HEK293 (cell line): Measurements from ENCODE around the gene ZNF394.
A peak's percentile ranks its signal among the peaks of the same experiment; 100 is the strongest.

Source experiments
- CTCF ChIA-PET: fragments of 350-600 bp; formaldehyde crosslinking; extraction: SDS; loops from one replicate; lab custom pipeline; 2021; ENCODE audit warnings: antibody characterized with exemption; lab: Yijun Ruan, JAX
- POLR2A ChIA-PET: fragments of 300-600 bp; formaldehyde crosslinking; extraction: SDS; loops from one replicate; lab custom pipeline; 2020; ENCODE audit warnings: antibody characterized with exemption, inconsistent platforms; lab: Yijun Ruan, JAX
- H3K27ac ChIP-seq: fragments of 200-500 bp; sonication (Bioruptor generic); 2 replicates; pipeline ENCODE4 v1.5.1; 2014; ENCODE audit warnings: low read depth, low read length, control low read depth, inconsistent platforms; ENCODE audit errors: extremely low read depth
- H3K36me3 ChIP-seq, 2 experiments: fragments of 200-500 bp in 1 of 2; sonication (Bioruptor generic) in 1 of 2; 1 replicate in 1 of 2; 2 replicates in 1 of 2; pipeline ENCODE4 v1.5.1; 2014 to 2017; ENCODE audit warnings: inconsistent platforms in 2 of 2, low read length in 2 of 2; ENCODE audit not compliant: control insufficient read depth in 2 of 2, insufficient read depth in 1 of 2
- H3K4me1 ChIP-seq: fragments of 200-500 bp; sonication (Bioruptor generic); 2 replicates; pipeline ENCODE4 v1.5.1; 2014; ENCODE audit warnings: mild to moderate bottlenecking, low read length, inconsistent platforms; ENCODE audit not compliant: control insufficient read depth, insufficient read depth
- H3K4me3 ChIP-seq: 2 replicates; pipeline ENCODE4 v1.5.1; 2011; ENCODE audit warnings: low read depth, mild to moderate bottlenecking, control low read depth, low read length, moderate library complexity
- H3K9me3 ChIP-seq: fragments of 200-500 bp; sonication (Bioruptor generic); 2 replicates; pipeline ENCODE4 v1.5.1; 2014; ENCODE audit warnings: low read depth, low read length, inconsistent platforms; ENCODE audit not compliant: control insufficient read depth, insufficient read depth
- BCL11A ChIP-seq: fragments of 450-650 bp; formaldehyde crosslinking; IDR thresholded peaks from 2 replicates; pipeline ENCODE4 v1.5.1; 2016; ENCODE audit warnings: low read depth, missing biosample characterization, missing genetic modification characterization
- GFI1B ChIP-seq: fragments of 450-650 bp; formaldehyde crosslinking; IDR thresholded peaks from 2 replicates; pipeline ENCODE4 v1.5.1; 2016; ENCODE audit warnings: missing biosample characterization, missing genetic modification characterization
- GLIS2 ChIP-seq: fragments of 450-650 bp; formaldehyde crosslinking; IDR thresholded peaks from 2 replicates; pipeline ENCODE4 v1.5.1; 2016; ENCODE audit warnings: missing biosample characterization, missing genetic modification characterization
- KLF10 ChIP-seq: fragments of 450-650 bp; IDR thresholded peaks from 2 replicates; pipeline ENCODE4 v1.5.1; 2018; ENCODE audit warnings: missing biosample characterization, mild to moderate bottlenecking, missing genetic modification characterization
- KLF16 ChIP-seq: fragments of 450-650 bp; formaldehyde crosslinking; IDR thresholded peaks from 2 replicates; pipeline ENCODE4 v1.5.1; 2017; ENCODE audit warnings: missing biosample characterization, missing genetic modification characterization
- MZF1 ChIP-seq: fragments of 450-650 bp; formaldehyde crosslinking; IDR thresholded peaks from 2 replicates; pipeline ENCODE4 v1.5.1; 2017; ENCODE audit warnings: missing biosample characterization, missing genetic modification characterization, borderline replicate concordance
- PATZ1 ChIP-seq: fragments of 450-650 bp; formaldehyde crosslinking; IDR thresholded peaks from 2 replicates; pipeline ENCODE4 v1.5.1; 2016; ENCODE audit warnings: missing biosample characterization, missing genetic modification characterization
- PRDM4 ChIP-seq: fragments of 450-650 bp; formaldehyde crosslinking; IDR thresholded peaks from 2 replicates; pipeline ENCODE4 v1.5.1; 2017; ENCODE audit warnings: missing biosample characterization, missing genetic modification characterization
- SALL2 ChIP-seq: fragments of 450-650 bp; formaldehyde crosslinking; IDR thresholded peaks from 2 replicates; pipeline ENCODE4 v1.5.0; 2017; ENCODE audit warnings: missing biosample characterization, mild to moderate bottlenecking, missing genetic modification characterization, borderline replicate concordance
- SCRT2 ChIP-seq: fragments of 450-650 bp; formaldehyde crosslinking; IDR thresholded peaks from 2 replicates; pipeline ENCODE4 v1.5.1; 2016; ENCODE audit warnings: missing biosample characterization, missing genetic modification characterization
- ZFHX2 ChIP-seq: fragments of 450-650 bp; formaldehyde crosslinking; conservative IDR thresholded peaks from 2 replicates; pipeline ENCODE4 v1.5.1; 2016; ENCODE audit warnings: missing biosample characterization, missing genetic modification characterization
- ZFP37 ChIP-seq: fragments of 450-650 bp; formaldehyde crosslinking; IDR thresholded peaks from 2 replicates; pipeline ENCODE4 v1.5.1; 2016; ENCODE audit warnings: missing biosample characterization, missing genetic modification characterization
- ZFP69B ChIP-seq: fragments of 450-650 bp; formaldehyde crosslinking; IDR thresholded peaks from 2 replicates; pipeline ENCODE4 v1.5.1; 2016; ENCODE audit warnings: missing biosample characterization, missing genetic modification characterization
- ZNF16 ChIP-seq: fragments of 450-650 bp; formaldehyde crosslinking; IDR thresholded peaks from 2 replicates; pipeline ENCODE4 v1.5.1; 2016; ENCODE audit warnings: low read depth, missing biosample characterization, missing genetic modification characterization
- ZNF174 ChIP-seq: fragments of 450-650 bp; formaldehyde crosslinking; IDR thresholded peaks from 2 replicates; pipeline ENCODE4 v1.5.0; 2017; ENCODE audit warnings: missing biosample characterization, mild to moderate bottlenecking, missing genetic modification characterization
- ZNF19 ChIP-seq: fragments of 450-650 bp; formaldehyde crosslinking; IDR thresholded peaks from 2 replicates; pipeline ENCODE4; 2016; ENCODE audit warnings: missing biosample characterization, missing genetic modification characterization, low read depth
- ZNF248 ChIP-seq: fragments of 450-650 bp; formaldehyde crosslinking; IDR thresholded peaks from 2 replicates; pipeline ENCODE4 v1.5.1; 2017; ENCODE audit warnings: missing biosample characterization, missing genetic modification characterization
- ZNF274 ChIP-seq, 2 experiments: fragments of 200-500 bp in 1 of 2; fragments of 450-650 bp in 1 of 2; sonication (Bioruptor generic) in 1 of 2; formaldehyde crosslinking in 1 of 2; IDR thresholded peaks; 2 replicates each; pipeline versions ENCODE4 v1.5.1 to v1.6.1; 2014 to 2016; ENCODE audit warnings: borderline replicate concordance in 1 of 2, inconsistent platforms in 1 of 2, low read length in 1 of 2, missing biosample characterization in 1 of 2, missing genetic modification characterization in 1 of 2
- ZNF398 ChIP-seq: fragments of 450-650 bp; formaldehyde crosslinking; IDR thresholded peaks from 2 replicates; pipeline ENCODE4 v1.5.1; 2017; ENCODE audit warnings: missing biosample characterization, missing genetic modification characterization
- ZNF433 ChIP-seq: fragments of 450-650 bp; formaldehyde crosslinking; IDR thresholded peaks from 2 replicates; pipeline ENCODE4 v1.5.1; 2016; ENCODE audit warnings: missing biosample characterization, missing genetic modification characterization, low read depth
- ZNF449 ChIP-seq: fragments of 450-650 bp; formaldehyde crosslinking; IDR thresholded peaks from 2 replicates; pipeline ENCODE4 v1.5.1; 2017; ENCODE audit warnings: missing biosample characterization, mild to moderate bottlenecking, missing genetic modification characterization, moderate library complexity
- ZNF555 ChIP-seq: fragments of 450-650 bp; formaldehyde crosslinking; conservative IDR thresholded peaks from 2 replicates; pipeline ENCODE4 v1.5.1; 2017; ENCODE audit warnings: missing biosample characterization, mild to moderate bottlenecking, missing genetic modification characterization, inconsistent platforms
- ZNF571 ChIP-seq: fragments of 450-650 bp; formaldehyde crosslinking; IDR thresholded peaks from 2 replicates; pipeline ENCODE4 v1.5.0; 2017; ENCODE audit warnings: missing biosample characterization, missing genetic modification characterization
- ZNF621 ChIP-seq: fragments of 450-650 bp; formaldehyde crosslinking; IDR thresholded peaks from 2 replicates; pipeline ENCODE4 v1.5.1; 2017; ENCODE audit warnings: missing biosample characterization, missing genetic modification characterization
- ZNF624 ChIP-seq: fragments of 450-650 bp; formaldehyde crosslinking; IDR thresholded peaks from 2 replicates; pipeline ENCODE4 v1.5.1; 2017; ENCODE audit warnings: missing biosample characterization, missing genetic modification characterization
- ZNF664 ChIP-seq: fragments of 450-650 bp; formaldehyde crosslinking; IDR thresholded peaks from 2 replicates; pipeline ENCODE4 v1.5.1; 2016; ENCODE audit warnings: missing biosample characterization, missing genetic modification characterization
- ZNF747 ChIP-seq: fragments of 450-650 bp; formaldehyde crosslinking; IDR thresholded peaks from 2 replicates; pipeline ENCODE4 v1.5.1; 2016; ENCODE audit warnings: missing biosample characterization, missing genetic modification characterization
- ZSCAN23 ChIP-seq: fragments of 450-650 bp; formaldehyde crosslinking; IDR thresholded peaks from 2 replicates; pipeline ENCODE4 v1.5.1; 2016; ENCODE audit warnings: missing biosample characterization, missing genetic modification characterization
- ZSCAN4 ChIP-seq: fragments of 450-650 bp; formaldehyde crosslinking; IDR thresholded peaks from 2 replicates; pipeline ENCODE4 v1.5.1; 2017; ENCODE audit warnings: missing biosample characterization, missing genetic modification characterization

Gene ZNF394

GRCh38 chr7:99472561-99473314, 27.3 kb downstream of the ZNF394 start, which contains the start of gene ZNF789:
Gene ZNF789, plus strand, starts transcription at chr7:99472890. Its CDS starts 3,567 bp downstream, at chr7:99476457.
- Histone ChIP-seq H3K27ac (peak within 1 kb of the TSS; percentile 57), H3K4me3 (peak within 1 kb of the TSS; percentile 85), H3K9me3 (no peaks in the 10 kb centered on the region), H3K36me3 (peaks cover 0 to 13% of the 10 kb centered on the region in 2 experiments; a peak in 2 of 3 replicates), H3K4me1 (no peaks in the 10 kb centered on the region)
- CTCF ChIA-PET, result interaction anchor here (0.6 kb wide), 1 partner anchor 74 kb away, joined by 3 read pairs; no protein-coding TSS in a partner anchor
- POLR2A ChIA-PET, result interaction anchor here (1.0 to 1.7 kb wide), 2 partner anchors 27 to 32 kb away, joined by 6 to 8 read pairs; partner anchors contain the start of genes ZKSCAN5 and ZNF394
- TF ChIP-seq ZNF747 (tag by site-specific recombination) (no peak), MZF1 (no peak), ZNF19 (tag by site-specific recombination) (no peak), ZSCAN23 (no peak), ZNF174 (no peak), SCRT2 (tag by site-specific recombination) (no peak), GFI1B (tag by site-specific recombination) (no peak), BCL11A (no peak), ZNF664 (no peak), ZFHX2 (tag by site-specific recombination) (peak; percentile 86), ZNF16 (tag by site-specific recombination) (no peak), ZNF274 (IDR thresholded peaks at IDR 0.05; ENCODE audit: low read length) (no peak), ZNF274 (tag by site-specific recombination; IDR thresholded peaks at IDR 0.05; ENCODE audit: borderline replicate concordance) (no peak), ZFP69B (tag by site-specific recombination) (no peak; the same call in 1 of the 2 replicates), GLIS2 (tag by site-specific recombination) (peak; percentile 99), ZNF555 (tag by site-specific recombination) (no peak), ZNF248 (tag by site-specific recombination) (no peak), PATZ1 (tag by site-specific recombination) (peak; percentile 91), ZNF621 (tag by site-specific recombination) (no peak), ZFP37 (peak; percentile 63; the same call in 1 of the 2 replicates), ZNF449 (tag by site-specific recombination) (no peak), PRDM4 (tag by site-specific recombination) (no peak), ZNF398 (tag by site-specific recombination) (no peak), SALL2 (tag by site-specific recombination) (no peak), ZNF433 (tag by site-specific recombination) (no peak), KLF16 (tag by site-specific recombination) (peak; percentile 93), ZNF571 (tag by site-specific recombination) (no peak), KLF10 (tag by site-specific recombination) (0 out of 2 replicates have a peak, but pooled peaks have one; percentile 59), ZSCAN4 (tag by site-specific recombination) (no peak), ZNF624 (tag by site-specific recombination) (no peak)
